GM18909 (cell line): ENCODE data around the gene UNK.
"Not testable (repeated sequence)": the region's sequence is repeated elsewhere in the genome, so short reads cannot be mapped to it uniquely, and the experiment has no call there.

ENCODE experiments used
- ATAC-seq: cut with Tn5 transposase; IDR thresholded peaks from one replicate; pipeline ENCODE4 v1.9.1; 2021; ENCODE audit warnings: mild to moderate bottlenecking; ENCODE audit not compliant: unreplicated experiment, poor library complexity

Gene UNK

DNA sequence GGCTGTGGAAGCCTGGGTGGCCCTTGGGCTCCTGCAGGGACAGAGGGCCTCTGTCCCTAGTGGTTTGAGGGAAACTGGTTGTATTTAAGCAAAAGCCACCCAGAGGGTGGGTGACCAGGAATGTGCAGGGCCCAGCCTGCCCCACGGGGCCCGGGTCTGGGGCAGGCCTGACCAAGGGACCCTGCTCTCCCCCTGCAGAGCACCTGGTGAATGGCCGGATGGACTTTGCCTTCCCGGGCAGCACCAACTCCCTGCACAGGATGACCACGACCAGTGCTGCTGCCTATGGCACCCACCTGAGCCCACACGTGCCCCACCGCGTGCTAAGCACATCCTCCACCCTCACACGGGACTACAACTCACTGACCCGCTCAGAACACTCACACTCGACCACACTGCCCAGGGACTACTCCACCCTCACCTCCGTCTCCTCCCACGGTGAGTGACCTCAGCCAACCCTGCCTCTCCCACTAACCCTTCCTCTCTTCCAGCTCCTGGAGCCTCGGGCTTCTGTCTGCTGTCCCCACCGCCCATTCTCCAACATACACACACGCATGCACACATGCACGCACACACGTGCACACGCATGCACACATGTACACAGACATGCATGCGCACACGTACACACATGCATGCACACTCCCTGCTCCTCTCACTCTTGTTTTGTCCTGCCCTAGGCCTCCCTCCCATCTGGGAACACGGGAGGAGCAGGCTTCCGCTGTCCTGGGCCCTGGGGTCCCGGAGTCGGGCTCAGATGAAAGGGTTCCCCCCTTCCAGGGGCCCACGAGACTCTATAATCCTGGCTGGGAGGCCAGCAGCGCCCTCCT is 30.0 kb upstream of the UNK start:
- no peak for ATAC-seq

DNA sequence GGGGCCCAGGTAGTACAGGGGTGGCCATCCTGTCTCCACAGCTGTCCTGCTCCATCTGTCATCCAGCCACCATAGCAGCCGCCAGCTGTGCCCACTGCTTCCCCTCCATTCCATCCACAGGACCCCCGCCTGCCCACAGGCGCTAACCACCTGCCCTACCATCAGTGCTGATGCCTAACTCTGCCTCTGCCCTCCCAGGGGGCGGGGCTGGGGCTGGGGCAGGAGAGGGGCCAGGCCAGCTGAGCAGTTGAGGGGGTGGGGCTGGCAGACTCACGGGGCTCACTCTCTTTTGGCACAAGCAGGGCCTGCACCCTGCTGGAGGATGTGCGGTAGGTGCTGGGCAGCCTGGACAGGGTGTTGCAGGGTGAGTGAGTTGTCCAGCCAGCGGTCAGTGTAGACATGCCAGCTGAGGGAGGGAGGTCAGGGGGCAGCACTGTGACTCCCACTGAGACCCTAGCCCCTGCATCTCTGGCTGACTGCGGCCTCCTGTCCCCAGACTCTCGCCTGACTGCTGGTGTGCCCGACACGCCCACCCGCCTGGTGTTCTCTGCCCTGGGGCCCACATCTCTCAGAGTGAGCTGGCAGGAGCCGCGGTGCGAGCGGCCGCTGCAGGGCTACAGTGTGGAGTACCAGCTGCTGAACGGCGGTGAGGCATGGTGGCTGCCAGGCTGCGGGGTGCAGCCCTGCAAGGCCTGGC is 29.3 kb upstream of the UNK start:
- no peak for ATAC-seq

- no peak for ATAC-seq
Observed at GRCh38 chr17:75755990-75756389, 28.6 kb upstream of the UNK start.

- ATAC-seq, result no peak
Observed at GRCh38 chr17:75756451-75757085, 28.0 kb upstream of the UNK start.

DNA sequence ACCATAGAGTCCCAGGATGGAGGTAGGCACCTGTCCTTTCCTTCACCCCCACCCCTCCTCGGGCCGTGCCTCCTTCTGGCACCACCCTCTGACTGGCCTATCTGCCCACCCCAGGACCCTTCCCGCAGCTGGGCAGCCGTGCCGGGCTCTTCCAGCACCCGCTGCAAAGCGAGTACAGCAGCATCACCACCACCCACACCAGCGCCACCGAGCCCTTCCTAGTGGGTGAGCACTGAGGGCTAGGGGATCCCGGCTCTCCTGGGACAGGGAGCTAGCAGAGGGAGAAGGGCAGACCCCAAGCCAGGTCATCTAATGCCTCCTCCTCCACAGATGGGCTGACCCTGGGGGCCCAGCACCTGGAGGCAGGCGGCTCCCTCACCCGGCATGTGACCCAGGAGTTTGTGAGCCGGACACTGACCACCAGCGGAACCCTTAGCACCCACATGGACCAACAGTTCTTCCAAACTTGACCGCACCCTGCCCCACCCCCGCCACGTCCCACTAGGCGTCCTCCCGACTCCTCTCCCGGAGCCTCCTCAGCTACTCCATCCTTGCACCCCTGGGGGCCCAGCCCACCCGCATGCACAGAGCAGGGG is 27.4 kb upstream of the UNK start:
- no peak for ATAC-seq

DNA sequence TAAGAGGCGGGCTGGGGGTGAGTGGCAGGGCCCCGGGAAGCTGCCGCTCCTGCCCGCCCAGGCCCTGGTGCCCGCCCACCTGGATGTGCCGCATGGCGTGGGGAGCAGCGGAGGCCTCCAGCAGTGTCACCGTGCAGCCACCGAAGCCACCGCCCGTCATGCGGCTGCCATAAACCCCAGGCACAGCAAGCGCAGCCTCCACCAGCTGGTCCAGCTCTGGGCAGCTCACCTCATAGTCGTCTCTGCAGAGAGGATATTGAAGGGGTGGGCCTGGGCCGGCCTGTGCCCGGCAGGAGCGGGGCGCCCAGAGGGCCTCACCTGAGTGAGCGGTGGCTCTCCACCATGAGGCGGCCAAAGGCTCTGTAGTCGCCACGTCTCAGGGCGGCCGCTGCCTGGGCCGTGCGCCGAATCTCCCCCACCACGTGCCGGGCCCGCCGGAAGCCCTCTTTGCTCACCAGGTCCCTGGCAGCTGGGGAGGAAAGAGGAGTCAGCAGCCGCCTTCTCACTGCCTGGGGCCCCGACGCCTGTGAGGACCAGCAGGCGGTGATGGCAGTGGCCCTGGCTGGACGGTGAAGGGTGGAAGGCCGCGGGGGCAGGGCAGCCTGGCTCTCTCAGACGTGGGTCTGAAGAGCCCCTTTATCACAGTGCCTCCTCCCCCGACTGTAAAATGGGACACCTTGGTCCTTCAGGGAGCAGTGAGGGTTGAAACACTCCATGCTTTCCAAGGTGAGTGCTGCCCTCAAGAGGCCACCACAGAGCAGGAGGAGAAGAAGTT is 26.3 kb upstream of the UNK start:
- ATAC-seq, result no peak

GRCh38 chr17:75759457-75759856 is 25.1 kb upstream of the UNK start:
- ATAC-seq, result no peak

- ATAC-seq, result not testable (repeated sequence)
Observed at GRCh38 chr17:75759978-75760640, 24.5 kb upstream of the UNK start.

GRCh38 chr17:75762513-75763268 is 21.9 kb upstream of the UNK start:
- ATAC-seq, result no peak

DNA sequence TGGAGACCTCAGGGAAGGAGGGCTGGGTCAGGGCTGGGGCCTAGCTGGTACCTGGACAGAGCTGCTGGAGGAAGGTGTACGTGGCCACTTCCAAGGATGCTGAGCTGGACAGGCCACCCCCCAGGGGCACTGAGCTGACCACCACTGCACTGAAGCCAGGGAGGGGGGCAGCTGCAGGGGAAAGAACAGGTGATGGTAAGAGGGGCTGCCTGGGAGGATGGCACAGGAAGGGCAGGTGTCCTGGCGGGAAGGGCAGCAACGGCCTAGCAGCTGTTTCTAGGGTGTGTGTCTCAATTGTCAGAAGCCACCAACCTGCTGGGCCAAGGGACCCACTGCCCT is 21.4 kb upstream of the UNK start:
- ATAC-seq, result no peak

DNA sequence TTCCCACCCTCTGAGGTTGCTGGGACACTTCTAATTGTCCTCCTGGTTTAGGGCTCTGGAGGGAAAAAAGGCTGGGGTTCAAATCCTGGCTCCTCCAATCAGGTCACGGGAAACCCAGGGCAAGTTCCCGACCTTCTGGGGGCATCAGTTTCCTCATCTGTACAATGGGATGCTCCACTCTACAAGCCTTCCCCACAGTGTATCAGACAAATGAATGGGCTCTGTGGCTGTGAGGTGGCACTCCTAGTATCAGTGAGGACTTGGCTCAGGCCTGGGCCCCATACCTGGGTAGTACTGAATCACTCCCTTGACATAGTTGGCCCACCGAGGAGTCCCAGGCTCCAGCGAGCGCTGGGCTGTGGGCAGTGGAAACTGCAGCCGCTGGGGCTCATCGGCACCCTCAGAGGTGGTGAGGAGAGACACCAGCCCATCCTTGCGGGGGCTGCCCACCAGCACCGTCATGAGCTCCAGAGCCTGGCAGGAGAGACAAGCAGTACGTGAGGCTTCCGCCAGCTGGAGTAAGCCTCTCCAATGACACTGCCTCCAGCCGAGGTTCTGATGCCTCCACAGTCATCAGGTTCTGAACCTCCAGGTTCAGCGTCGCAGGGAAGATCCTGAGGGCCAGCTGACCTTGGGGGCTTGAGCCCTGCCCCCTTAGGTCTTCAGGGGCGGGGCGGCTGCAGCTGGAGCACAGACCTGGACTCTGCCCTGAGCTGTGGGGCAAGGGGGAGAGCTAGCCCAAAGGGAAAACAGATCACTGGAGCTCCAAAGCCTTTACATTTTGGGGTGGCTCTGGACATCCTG is 20.8 kb upstream of the UNK start:
- no peak for ATAC-seq

DNA sequence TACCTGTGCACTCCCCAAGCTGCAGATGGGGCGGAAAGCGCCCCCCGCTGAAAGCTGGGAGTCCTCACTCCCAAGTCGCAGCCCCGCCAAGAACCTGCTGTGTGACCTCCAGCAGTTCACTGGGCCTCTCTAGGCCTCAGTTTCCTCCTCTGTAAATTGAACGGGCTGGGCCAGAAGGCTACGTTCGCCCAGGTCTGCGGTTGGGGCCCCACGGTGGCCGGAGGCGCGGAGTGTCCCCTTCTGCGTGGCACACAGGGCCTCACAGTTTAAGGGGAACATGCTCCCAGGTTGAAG is 20.2 kb upstream of the UNK start:
- ATAC-seq, result no peak

GRCh38 chr17:75764711-75765421 is 19.7 kb upstream of the UNK start, which contains the start of gene GALK1:
Gene GALK1 (minus strand): TSS chr17:75765192. CDS start chr17:75765136, 56 bp downstream.
- ATAC-seq, result peak; percentile 70

- no peak for ATAC-seq
Observed at GRCh38 chr17:75765981-75766380, 18.6 kb upstream of the UNK start.

DNA sequence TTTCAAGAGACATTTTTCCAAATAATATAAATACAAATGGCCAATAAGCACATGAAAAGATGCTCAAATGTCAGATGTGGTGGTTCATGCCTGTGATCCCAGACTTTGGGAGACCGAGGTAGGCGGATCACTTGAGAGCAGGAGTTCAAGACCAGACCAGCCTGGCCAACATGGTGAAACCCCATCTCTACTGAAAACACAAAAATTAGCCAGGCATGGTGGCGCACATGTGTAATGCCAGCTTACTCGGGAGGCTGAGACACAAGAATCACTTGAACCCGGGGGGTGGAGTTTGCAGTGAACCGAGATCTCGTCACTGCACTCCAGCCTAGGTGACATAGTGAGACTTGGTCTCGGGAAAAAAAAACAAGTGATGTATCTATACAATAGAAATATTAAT is 16.7 kb upstream of the UNK start:
- no peak for ATAC-seq

- no peak for ATAC-seq
Observed at GRCh38 chr17:75769536-75769935, 15.1 kb upstream of the UNK start.

DNA sequence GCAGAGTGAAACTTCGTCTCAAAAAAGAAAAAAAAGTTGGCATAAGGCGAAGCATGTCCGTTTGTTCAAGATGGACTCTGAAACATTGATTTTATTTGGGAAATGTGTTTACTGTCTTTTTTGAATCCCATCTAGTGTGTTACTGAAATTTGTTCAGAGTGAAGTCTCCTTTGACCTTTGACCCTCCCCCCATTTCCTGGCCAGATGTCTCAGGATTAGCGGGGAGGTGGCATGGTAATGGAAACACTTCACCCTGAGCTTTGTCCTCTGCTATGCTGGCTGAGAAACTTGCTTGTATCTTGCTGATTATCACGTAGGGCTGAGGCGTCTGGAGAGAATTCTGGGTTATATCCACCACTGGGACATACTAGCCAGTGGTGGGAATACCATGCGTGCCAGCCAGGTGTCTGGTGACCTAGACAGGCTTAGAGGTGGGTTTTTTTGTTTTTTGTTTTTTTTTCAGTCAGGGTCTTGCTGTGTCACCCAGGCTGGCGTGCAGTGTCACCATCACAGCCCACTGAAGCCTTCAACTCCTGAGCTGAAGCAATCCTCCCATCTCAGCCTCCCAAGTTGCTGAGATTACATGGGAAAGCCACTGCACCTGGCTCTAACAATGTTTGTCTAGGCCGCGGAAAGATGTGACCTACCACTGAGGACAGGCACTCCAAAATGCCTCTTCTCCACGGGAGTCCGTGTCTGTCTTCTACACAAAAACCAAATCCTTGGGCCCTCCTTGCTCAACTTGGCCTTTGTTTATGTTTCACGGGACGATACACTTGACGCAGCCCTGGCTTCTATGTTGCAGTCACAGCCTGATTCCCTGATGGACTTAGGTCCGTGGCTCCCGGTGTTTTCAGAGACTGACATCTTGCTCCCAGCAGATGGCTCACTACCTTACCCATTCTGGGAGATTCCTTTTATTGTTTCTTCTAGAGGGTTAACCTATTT is 13.0 kb upstream of the UNK start:
- no peak for ATAC-seq
